Choroid plexus epithelial cell (primary cell): ENCODE measurements around the gene QSOX2.
A peak's percentile ranks its signal among the peaks of the same experiment; 100 is the strongest.

Experiments used
- DNase-seq: peaks from one replicate; pipeline ENCODE4 v3.0.0-alpha.2; 2010; ENCODE audit warnings: low read depth
- H3K4me3 ChIP-seq: 2 replicates; pipeline ENCODE4 v1.5.1; 2011; ENCODE audit warnings: low read depth, mild to moderate bottlenecking, control low read depth, low read length, moderate library complexity
- CTCF ChIP-seq: conservative IDR thresholded peaks from 2 replicates; pipeline ENCODE4 v1.5.1; 2011; ENCODE audit warnings: low read depth, mild to moderate bottlenecking, control low read depth, inconsistent platforms, low read length, moderate library complexity

QSOX2 gene

GRCh38 chr9:136226680-136227407 is 18.8 kb downstream of the QSOX2 start:
- H3K4me3 ChIP-seq, result no peak overlapping the region
- DNase-seq, result no peak
- no peak for TF ChIP-seq CTCF

- peak; percentile 64 for DNase-seq
- peak; percentile 94 for TF ChIP-seq CTCF
- H3K4me3 ChIP-seq, result no peak overlapping the region
These were observed 19.6 kb downstream of the QSOX2 start for GRCh38 chr9:136225748-136226679.

GRCh38 chr9:136225366-136225747 is 20.3 kb downstream of the QSOX2 start:
- H3K4me3 ChIP-seq, result no peak overlapping the region
- no peak for TF ChIP-seq CTCF
- no peak for DNase-seq

GRCh38 chr9:136223871-136224640 is 21.6 kb downstream of the QSOX2 start:
- H3K4me3 ChIP-seq, result no peak overlapping the region
- TF ChIP-seq CTCF, result no peak
- DNase-seq, result no peak

GRCh38 chr9:136222906-136223285 is 22.7 kb downstream of the QSOX2 start:
- H3K4me3 ChIP-seq, result no peak overlapping the region
- no peak for DNase-seq
- TF ChIP-seq CTCF, result no peak

- no peak for TF ChIP-seq CTCF
- no peak overlapping the region for H3K4me3 ChIP-seq
- no peak for DNase-seq
These were observed 23.3 kb downstream of the QSOX2 start for GRCh38 chr9:136222166-136222905.
